GM19240 (cell line): Measurements from ENCODE around the gene GNB3.
"Not testable (repeated sequence)": the region's sequence is repeated elsewhere in the genome, so short reads cannot be mapped to it uniquely, and the experiment has no call there.

ENCODE experiments used
- DNase-seq: peaks from one replicate; pipeline ENCODE4 v3.0.0; 2011; ENCODE audit warnings: low spot score; ENCODE audit not compliant: insufficient read length

Gene GNB3

GRCh38 chr12:6874015-6874368, 33.3 kb downstream of the GNB3 start:
- not testable (repeated sequence) for DNase-seq

- DNase-seq = not testable (repeated sequence)
These were observed 39.1 kb downstream of the GNB3 start for GRCh38 chr12:6879824-6880223.

GRCh38 chr12:6883252-6883651, 42.5 kb downstream of the GNB3 start:
- DNase-seq = no peak

- no peak for DNase-seq
These were observed 43.0 kb downstream of the GNB3 start for GRCh38 chr12:6883683-6884082.

- DNase-seq = no peak
These were observed 43.8 kb downstream of the GNB3 start for GRCh38 chr12:6884539-6884938.

- DNase-seq = not testable (repeated sequence)
These were observed 45.7 kb downstream of the GNB3 start for GRCh38 chr12:6886206-6886999.

- DNase-seq = no peak
These were observed 46.7 kb downstream of the GNB3 start for GRCh38 chr12:6887460-6887859.

GRCh38 chr12:6888360-6888759, 47.6 kb downstream of the GNB3 start:
- no peak for DNase-seq

- not testable (repeated sequence) for DNase-seq
These were observed 48.1 kb downstream of the GNB3 start for GRCh38 chr12:6888794-6889193.

- DNase-seq = not testable (repeated sequence)
These were observed 49.2 kb downstream of the GNB3 start for GRCh38 chr12:6889775-6890573.

- DNase-seq = peak; percentile 96
These were observed 50.3 kb downstream of the GNB3 start for GRCh38 chr12:6890789-6891645.

GRCh38 chr12:6891646-6892001, 50.9 kb downstream of the GNB3 start:
- no peak for DNase-seq

GRCh38 chr12:6892683-6893082, 52.0 kb downstream of the GNB3 start:
- not testable (repeated sequence) for DNase-seq

GRCh38 chr12:6894321-6894720, 53.6 kb downstream of the GNB3 start:
- DNase-seq = no peak
